Measurements from ENCODE around the gene PRDM16.

PRDM16 gene

DNA sequence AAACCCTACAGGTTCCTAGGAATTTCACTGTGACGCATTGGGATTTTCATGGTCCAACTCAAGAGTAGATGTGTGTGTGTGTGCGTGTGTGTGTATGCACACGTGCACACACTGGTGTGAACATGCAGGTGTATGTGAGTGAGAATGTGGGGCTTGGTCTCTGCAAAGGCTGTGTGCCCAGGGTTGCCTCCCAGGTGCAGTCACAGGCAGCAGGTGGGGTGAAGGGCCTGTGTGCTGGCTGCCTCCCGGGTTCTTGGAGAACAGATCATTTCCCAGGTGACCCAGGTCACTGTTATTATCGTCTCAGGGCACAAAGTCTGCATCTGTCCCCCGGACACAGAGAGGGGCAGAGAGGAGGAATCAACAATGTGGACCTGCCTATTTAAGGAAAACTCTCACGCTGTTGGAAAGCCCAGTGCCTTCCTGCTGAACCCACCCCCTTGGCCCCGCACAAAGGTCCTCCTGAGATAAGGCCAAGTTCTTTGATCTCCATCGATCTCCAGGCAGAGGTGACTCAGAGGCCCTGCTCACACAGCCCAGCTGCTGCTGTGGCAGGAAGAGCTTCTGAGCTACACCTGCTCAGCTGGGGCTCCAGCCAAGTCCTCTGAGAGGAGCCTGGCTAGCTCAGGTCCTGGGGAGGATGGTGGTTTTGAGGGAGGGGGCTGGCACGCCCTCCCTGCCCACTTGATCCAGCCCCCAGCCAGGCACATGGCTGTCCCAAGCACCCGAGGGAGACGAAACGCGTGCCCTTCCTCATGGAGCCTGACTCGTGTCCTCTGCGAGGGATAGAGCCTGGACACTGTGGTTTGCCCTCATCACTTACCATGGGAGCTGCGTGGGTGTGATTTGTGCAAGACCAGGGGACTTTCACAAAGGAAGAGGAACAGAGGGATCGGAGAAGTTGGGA is 251.5 kb downstream of the PRDM16 start (continued):
- TF ChIP-seq, protein P1, sequence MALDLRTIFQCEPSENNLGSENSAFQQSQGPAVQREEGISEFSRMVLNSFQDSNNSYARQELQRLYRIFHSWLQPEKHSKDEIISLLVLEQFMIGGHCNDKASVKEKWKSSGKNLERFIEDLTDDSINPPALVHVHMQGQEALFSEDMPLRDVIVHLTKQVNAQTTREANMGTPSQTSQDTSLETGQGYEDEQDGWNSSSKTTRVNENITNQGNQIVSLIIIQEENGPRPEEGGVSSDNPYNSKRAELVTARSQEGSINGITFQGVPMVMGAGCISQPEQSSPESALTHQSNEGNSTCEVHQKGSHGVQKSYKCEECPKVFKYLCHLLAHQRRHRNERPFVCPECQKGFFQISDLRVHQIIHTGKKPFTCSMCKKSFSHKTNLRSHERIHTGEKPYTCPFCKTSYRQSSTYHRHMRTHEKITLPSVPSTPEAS (tag by site-specific recombination; IDR thresholded peaks at IDR 0.05): peak; percentile 86
- no peak for TF ChIP-seq ZNF639 (tag by site-specific recombination; IDR thresholded peaks at IDR 0.05)
- no peak for TF ChIP-seq ZNF2 (tag by site-specific recombination; IDR thresholded peaks at IDR 0.05)
- TF ChIP-seq ZNF248 (tag by site-specific recombination; IDR thresholded peaks at IDR 0.05): no peak
- no peak for TF ChIP-seq ZNF623 (tag by site-specific recombination; IDR thresholded peaks at IDR 0.05)
- TF ChIP-seq SP7 (tag by site-specific recombination; IDR thresholded peaks at IDR 0.05): peak; percentile 72
- no peak for TF ChIP-seq KLF7 (tag by site-specific recombination; IDR thresholded peaks at IDR 0.05; ENCODE audit: borderline replicate concordance)
- TF ChIP-seq ZNF133 (tag by site-specific recombination; IDR thresholded peaks at IDR 0.05): no peak
- TF ChIP-seq ZXDB (tag by site-specific recombination; IDR thresholded peaks at IDR 0.05): 0 out of 2 replicates have a peak, but pooled peaks have one; percentile 19
- TF ChIP-seq HOXC10 (CRISPR knock-in tag; IDR thresholded peaks at IDR 0.05): 0 out of 2 replicates have a peak, but pooled peaks have one; percentile 48
- peak; percentile 12; the same call in 1 of the 2 replicates for TF ChIP-seq GLIS2 (tag by site-specific recombination; IDR thresholded peaks at IDR 0.05)
- no peak for TF ChIP-seq ZNF140 (tag by site-specific recombination; IDR thresholded peaks at IDR 0.05)
- TF ChIP-seq REST (tag by site-specific recombination; IDR thresholded peaks at IDR 0.05): no peak
- no peak for TF ChIP-seq ZEB2 (tag by site-specific recombination; IDR thresholded peaks at IDR 0.05)
- TF ChIP-seq GLI4 (tag by site-specific recombination; IDR thresholded peaks at IDR 0.05): no peak
- no peak for TF ChIP-seq ZNF837 (tag by site-specific recombination; IDR thresholded peaks at IDR 0.05)
- TF ChIP-seq ZNF501 (tag by site-specific recombination; IDR thresholded peaks at IDR 0.05): no peak
- TF ChIP-seq ZNF292 (tag by site-specific recombination; IDR thresholded peaks at IDR 0.05; ENCODE audit: borderline replicate concordance, low read depth): no peak
- TF ChIP-seq EGR2 (tag by site-specific recombination; IDR thresholded peaks at IDR 0.05; ENCODE audit: low read depth): peak; percentile 25; the same call in 1 of the 2 replicates
- TF ChIP-seq ZNF280D (tag by site-specific recombination; IDR thresholded peaks at IDR 0.05): no peak
- no peak for TF ChIP-seq ZNF585B (tag by site-specific recombination; IDR thresholded peaks at IDR 0.05)
- TF ChIP-seq AEBP2 (tag by site-specific recombination; IDR thresholded peaks at IDR 0.05; ENCODE audit: borderline replicate concordance): no peak
- TF ChIP-seq TRIM28 (IDR thresholded peaks at IDR 0.05; ENCODE audit: borderline replicate concordance, low read length): peak; percentile 26; the same call in 1 of the 2 replicates
- peak; percentile 87 for TF ChIP-seq TCF7L2 (IDR thresholded peaks at IDR 0.05; ENCODE audit: borderline replicate concordance, low read depth, low read length)
- TF ChIP-seq ZBTB7A (tag by site-specific recombination; IDR thresholded peaks at IDR 0.05; ENCODE audit: low read depth): no peak
- TF ChIP-seq RBAK (tag by site-specific recombination; IDR thresholded peaks at IDR 0.05): no peak
- TF ChIP-seq MEIS1 (CRISPR knock-in tag; IDR thresholded peaks at IDR 0.05; ENCODE audit: borderline replicate concordance): no peak
- no peak for TF ChIP-seq GLI2 (tag by site-specific recombination; IDR thresholded peaks at IDR 0.05; ENCODE audit: borderline replicate concordance, low read depth)
- no peak for TF ChIP-seq ZNF157 (tag by site-specific recombination; IDR thresholded peaks at IDR 0.05)
- no peak for TF ChIP-seq ZNF768 (tag by site-specific recombination; IDR thresholded peaks at IDR 0.05)
